Left hindlimb (tissue), 1 donor: ENCODE data around the gene SLC20A1.

Experiments
- DNase-seq: peaks from one replicate; pipeline ENCODE4 v3.0.0-alpha.2; 2018

The SLC20A1 gene

GRCh38 chr2:112712465-112712864 lies 66.7 kb downstream of the SLC20A1 start:
- no peak for DNase-seq

GRCh38 chr2:112712903-112713584 lies 67.3 kb downstream of the SLC20A1 start:
- DNase-seq = no peak
